Measurements from ENCODE around the gene EPHB4. TPM values are rescaled to one million over a fixed set of nuclear protein-coding genes. Genes with fewer than 3 reads are reported as not detected.
A peak's percentile ranks its signal among the peaks of the same experiment; 100 is the strongest.
"Not testable (repeated sequence)": the region's sequence is repeated elsewhere in the genome, so short reads cannot be mapped to it uniquely, and the experiment has no call there.

EPHB4 gene
- total and polyA plus RNA-seq, 7 donors: 5.1 to 13.9 (median 10.3) TPM

DNA sequence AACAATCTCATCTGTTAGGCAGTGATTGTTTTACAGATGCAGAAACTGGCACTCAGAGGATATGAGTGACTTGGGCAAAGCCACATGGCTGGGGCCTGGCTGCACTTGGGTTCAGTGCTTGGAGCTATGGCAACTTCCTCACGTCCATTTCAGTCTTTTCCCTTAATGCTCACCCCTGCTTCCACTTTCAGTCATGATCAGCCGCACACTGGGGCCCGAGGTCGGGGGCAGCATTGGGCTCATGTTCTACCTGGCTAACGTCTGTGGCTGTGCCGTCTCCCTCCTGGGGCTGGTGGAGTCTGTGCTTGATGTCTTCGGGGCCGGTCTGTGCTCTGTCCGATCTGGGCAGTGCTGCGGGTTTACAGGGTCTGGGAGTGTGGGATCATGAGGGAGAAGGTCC is 28.2 kb upstream of the EPHB4 start:
- Histone ChIP-seq H3K27ac (no peak overlapping the region), H3K36me3 (ENCODE audit: insufficient read depth in 1 of 2, low read depth in 1 of 2) (peaks cover 0 to 7% of the 10 kb centered on the region in 2 donors), H3K27me3 (ENCODE audit: insufficient read depth in 3 of 3, low read length in 2 of 3) (no peaks in the 10 kb centered on the region), H3K9me3 (no peaks in the 10 kb centered on the region), H3K4me3 (no peak overlapping the region), H3K4me1 (peaks cover 8% of the 10 kb centered on the region)
- peak in 1 of 2 donors; percentile 35 for DNase-seq
- 84 to 89% (median 88%) methylated on average over 10 of the region's 10 CpGs for WGBS, 3 donors
- intact Hi-C loops (cut with DNase I): no loop called here
- TF ChIP-seq, protein P1, sequence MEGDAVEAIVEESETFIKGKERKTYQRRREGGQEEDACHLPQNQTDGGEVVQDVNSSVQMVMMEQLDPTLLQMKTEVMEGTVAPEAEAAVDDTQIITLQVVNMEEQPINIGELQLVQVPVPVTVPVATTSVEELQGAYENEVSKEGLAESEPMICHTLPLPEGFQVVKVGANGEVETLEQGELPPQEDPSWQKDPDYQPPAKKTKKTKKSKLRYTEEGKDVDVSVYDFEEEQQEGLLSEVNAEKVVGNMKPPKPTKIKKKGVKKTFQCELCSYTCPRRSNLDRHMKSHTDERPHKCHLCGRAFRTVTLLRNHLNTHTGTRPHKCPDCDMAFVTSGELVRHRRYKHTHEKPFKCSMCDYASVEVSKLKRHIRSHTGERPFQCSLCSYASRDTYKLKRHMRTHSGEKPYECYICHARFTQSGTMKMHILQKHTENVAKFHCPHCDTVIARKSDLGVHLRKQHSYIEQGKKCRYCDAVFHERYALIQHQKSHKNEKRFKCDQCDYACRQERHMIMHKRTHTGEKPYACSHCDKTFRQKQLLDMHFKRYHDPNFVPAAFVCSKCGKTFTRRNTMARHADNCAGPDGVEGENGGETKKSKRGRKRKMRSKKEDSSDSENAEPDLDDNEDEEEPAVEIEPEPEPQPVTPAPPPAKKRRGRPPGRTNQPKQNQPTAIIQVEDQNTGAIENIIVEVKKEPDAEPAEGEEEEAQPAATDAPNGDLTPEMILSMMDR (IDR thresholded peaks at IDR 0.05): no peak
- no peak for ATAC-seq

- DNase-seq: peak in 1 of 2 donors; percentile 5
- WGBS, 3 donors: 93 to 97% (median 94%) methylated on average over 9 of the region's 9 CpGs
Observed at GRCh38 chr7:100854899-100855298, 27.6 kb upstream of the EPHB4 start.

GRCh38 chr7:100854146-100854895 is 27.0 kb upstream of the EPHB4 start:
- TF ChIP-seq, protein P1 (IDR thresholded peaks at IDR 0.05): no peak
- Histone ChIP-seq H3K36me3 (ENCODE audit: insufficient read depth in 1 of 2, low read depth in 1 of 2) (no peaks in the 10 kb centered on the region), H3K4me1 (peaks cover 8% of the 10 kb centered on the region), H3K9me3 (no peaks in the 10 kb centered on the region), H3K27me3 (ENCODE audit: insufficient read depth in 3 of 3, low read length in 2 of 3) (no peaks in the 10 kb centered on the region), H3K27ac (no peak overlapping the region), H3K4me3 (no peak overlapping the region)
- intact Hi-C loops (cut with DNase I): loop anchor here (5.0 kb wide), 3 partner anchors 52 to 152 kb away; partner anchors contain the start of gene POP7 (in 1 of the 2)
- DNase-seq (peak in 1 of 2 donors; percentile 43), ATAC-seq (no peak)
- 83 to 86% (median 83%) methylated on average over 14 of the region's 14 CpGs for WGBS, 3 donors

More at GRCh38 chr7:100854899-100855298, 27.6 kb upstream of the EPHB4 start:
- ATAC-seq; H3K4me1 ChIP-seq; H3K27me3 ChIP-seq (ENCODE audit: insufficient read depth in 3 of 3, low read length in 2 of 3); H3K27ac ChIP-seq; H3K9me3 ChIP-seq; H3K4me3 ChIP-seq; H3K36me3 ChIP-seq (ENCODE audit: insufficient read depth in 1 of 2, low read depth in 1 of 2): not testable (repeated sequence)
- intact Hi-C loops (cut with DNase I): loop anchor here (5.0 kb wide), 3 partner anchors 53 to 153 kb away; partner anchors contain the start of gene POP7 (in 1 of the 2)

GRCh38 chr7:100852048-100852872 is 24.9 kb upstream of the EPHB4 start, which contains the start of gene SLC12A9:
Gene SLC12A9, plus strand, starts transcription at chr7:100852713. Its CDS starts 1,485 bp downstream, at chr7:100854198.
- Histone ChIP-seq H3K4me3 (peak within 1 kb of the TSS; percentile 71), H3K27ac (peak within 1 kb of the TSS; percentile 43), H3K9me3 (no peaks in the 10 kb centered on the region), H3K27me3 (ENCODE audit: insufficient read depth in 3 of 3, low read length in 2 of 3) (no peaks in the 10 kb centered on the region), H3K4me1 (peaks cover 8% of the 10 kb centered on the region), H3K36me3 (ENCODE audit: insufficient read depth in 1 of 2, low read depth in 1 of 2) (no peaks in the 10 kb centered on the region)
- peak; percentile 92 to 94 for DNase-seq
- WGBS, 3 donors: 0 to 1% (median 1%) methylated on average over 57 to 71 of the region's 71 CpGs
- peak; percentile 98 to 100 (median 99) for ATAC-seq
- intact Hi-C loops (cut with DNase I): loop anchor here (1.0 to 5.0 kb wide), 4 partner anchors 50 to 150 kb away; partner anchors contain the start of gene POP7 (in 1 of the 2)
- TF ChIP-seq, protein P1 (IDR thresholded peaks at IDR 0.05): peak; percentile 78

GRCh38 chr7:100847360-100847759 is 20.0 kb upstream of the EPHB4 start:
- WGBS, 3 donors: 95 to 98% (median 97%) methylated on average over 4 of the region's 4 CpGs
- H3K4me1 ChIP-seq: peaks cover 8% of the 10 kb centered on the region
- no peak for ATAC-seq
- TF ChIP-seq, protein P1 (IDR thresholded peaks at IDR 0.05): no peak
- intact Hi-C loops (cut with DNase I): no loop called here
- no peaks in the 10 kb centered on the region for H3K27me3 ChIP-seq (ENCODE audit: insufficient read depth in 3 of 3, low read length in 2 of 3)
- H3K9me3 ChIP-seq: no peaks in the 10 kb centered on the region
- no peak for DNase-seq
- no peaks in the 10 kb centered on the region for H3K36me3 ChIP-seq (ENCODE audit: insufficient read depth in 1 of 2, low read depth in 1 of 2)
- H3K4me3 ChIP-seq: no peak overlapping the region
- H3K27ac ChIP-seq: no peak overlapping the region

All from psoas muscle (tissue), 8 donors.